GM23248 (cell line): Measurements from ENCODE around the gene CCDC196.

ENCODE experiments used
- EZH2 ChIP-seq: fragments of 200-600 bp; sonication (generic); IDR thresholded peaks from 2 replicates; pipeline ENCODE4 v1.6.1; 2018; ENCODE audit warnings: antibody characterized with exemption, mild to moderate bottlenecking; ENCODE audit not compliant: insufficient read depth, poor library complexity, severe bottlenecking
- EZH2phosphoT487 ChIP-seq: fragments of 200-600 bp; sonication (generic); IDR thresholded peaks from 2 replicates; pipeline ENCODE4 v1.6.1; 2018; ENCODE audit warnings: antibody characterized with exemption, moderate library complexity, mild to moderate bottlenecking, low read depth; ENCODE audit not compliant: insufficient read depth

DNA sequence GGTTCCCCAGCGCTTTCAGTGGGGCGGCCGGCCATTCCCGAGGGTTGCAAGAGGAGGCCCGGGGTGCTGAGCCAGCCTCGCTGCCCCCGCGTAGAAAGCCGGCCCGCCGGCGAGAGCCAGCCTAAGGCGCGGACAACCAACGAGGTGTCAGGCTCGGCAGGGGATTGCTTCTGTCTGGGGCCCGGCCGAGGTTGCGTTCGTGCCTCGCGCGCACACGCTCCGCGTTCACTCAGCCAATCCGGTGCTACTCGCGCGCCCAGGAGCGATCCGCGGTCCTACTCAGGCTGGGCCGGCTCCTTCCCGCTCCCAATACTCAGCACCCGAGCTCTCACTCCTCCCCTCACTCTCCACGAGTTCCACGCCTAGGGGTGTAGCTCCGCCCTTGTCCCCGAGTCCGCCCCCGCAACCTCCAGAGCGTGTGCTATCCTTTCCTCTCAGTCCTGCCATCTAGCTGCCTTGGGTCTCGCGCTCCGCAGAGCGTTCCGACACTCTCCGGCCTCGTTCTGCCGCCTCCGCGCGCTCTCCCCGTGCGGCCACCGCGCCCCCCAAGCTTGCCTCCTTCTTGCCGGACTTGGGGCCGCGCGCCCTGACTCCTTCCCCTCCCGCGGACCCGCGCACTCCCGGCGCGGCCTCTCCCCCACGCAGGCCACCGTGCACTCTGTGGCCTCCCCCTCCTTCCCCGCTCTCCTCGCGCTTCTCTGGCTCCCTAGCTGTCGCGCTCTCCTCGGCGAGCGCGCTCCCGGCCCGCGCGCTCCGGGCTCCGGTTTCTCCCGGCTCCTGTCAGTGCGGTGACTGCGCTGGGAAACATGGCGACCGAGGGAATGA is 21.8 kb downstream of the CCDC196 start, which contains the start of gene GPHN:
- TF ChIP-seq EZH2 (no peak), EZH2phosphoT487 (no peak)
